Fibroblast of lung (primary cell): ENCODE data around the gene CSNK2B. TPM values are rescaled to one million over a fixed set of nuclear protein-coding genes. Genes with fewer than 3 reads are reported as not detected.

ENCODE experiments used
- DNase-seq, 2 donors: peaks; one replicate each; pipeline versions ENCODE4 v3.0.0 to v3.0.0-alpha.2; 2010; ENCODE audit warnings: low read depth in 2 of 2
- H2AFZ ChIP-seq: 2 replicates; pipeline ENCODE4 v1.5.1; 2012; ENCODE audit warnings: low read length, control low read depth, inconsistent platforms
- H3K27ac ChIP-seq: 2 replicates; pipeline ENCODE4 v1.5.1; 2011; ENCODE audit warnings: low read length, control low read depth; ENCODE audit not compliant: insufficient read depth
- H3K27me3 ChIP-seq: 2 replicates; pipeline ENCODE4 v1.5.1; 2011; ENCODE audit warnings: mild to moderate bottlenecking, low read length; ENCODE audit not compliant: control insufficient read depth, insufficient read depth
- H3K36me3 ChIP-seq: 2 replicates; pipeline ENCODE4 v1.5.1; 2011; ENCODE audit warnings: low read length; ENCODE audit not compliant: control insufficient read depth, insufficient read depth
- H3K4me1 ChIP-seq: 2 replicates; pipeline ENCODE4 v1.5.1; 2011; ENCODE audit warnings: low read length; ENCODE audit not compliant: control insufficient read depth, insufficient read depth; ENCODE audit errors: extremely low read depth
- H3K4me2 ChIP-seq: 2 replicates; pipeline ENCODE4 v1.5.1; 2011; ENCODE audit warnings: low read length, control low read depth; ENCODE audit not compliant: insufficient read depth; ENCODE audit errors: extremely low read depth
- H3K4me3 ChIP-seq, 4 experiments: fragments of 200-600 bp in 1 of 4; sonication (generic) in 1 of 4; replicated peaks in 1 of 4; 2 replicates each; pipeline ENCODE4 v1.5.1; 2011 to 2016; ENCODE audit warnings: low read length in 4 of 4, low read depth in 3 of 4, mild to moderate bottlenecking in 3 of 4, control low read depth in 2 of 4, inconsistent platforms in 1 of 4, mixed read lengths in 1 of 4; ENCODE audit not compliant: insufficient read depth in 1 of 4; ENCODE audit errors: control extremely low read depth in 1 of 4
- H3K79me2 ChIP-seq: 2 replicates; pipeline ENCODE4 v1.5.1; 2012; ENCODE audit warnings: mild to moderate bottlenecking, low read length, inconsistent platforms; ENCODE audit not compliant: control insufficient read depth, insufficient read depth
- H3K9ac ChIP-seq: 2 replicates; pipeline ENCODE4 v1.5.1; 2011; ENCODE audit warnings: mild to moderate bottlenecking, low read length, control low read depth; ENCODE audit not compliant: insufficient read depth
- H3K9me3 ChIP-seq: 2 replicates; pipeline ENCODE4 v1.5.1; 2012; ENCODE audit warnings: low read depth, low read length; ENCODE audit not compliant: control insufficient read depth, insufficient read depth
- H4K20me1 ChIP-seq: 2 replicates; pipeline ENCODE4 v1.5.1; 2011; ENCODE audit warnings: low read length; ENCODE audit not compliant: control insufficient read depth, insufficient read depth; ENCODE audit errors: extremely low read depth
- EZH2 ChIP-seq: IDR thresholded peaks from 2 replicates; pipeline ENCODE4 v1.5.1; 2012; ENCODE audit warnings: low read length, control low read depth, mild to moderate bottlenecking; ENCODE audit errors: missing control alignments
- polyA plus RNA-seq, 2 donors: library from polyadenylated mRNA; depleted of rRNA in 1 of 2; stranded (reverse) in 1 of 2; unstranded in 1 of 2; fragments of >200 nt; gene quantifications; 2 replicates each; pipeline ENCODE4 v1.2.1, GENCODE V29; 2011 to 2012; ENCODE audit warnings: missing spikeins in 1 of 2
- total RNA-seq: library from RNA; depleted of rRNA; stranded (reverse); fragments of >200 nt; gene quantifications from 2 replicates; pipeline ENCODE4 v1.2.1, GENCODE V29; 2014
- TF ChIP-seq, protein P1 (sequence below), 2 donors: IDR thresholded peaks in 1 of 2; conservative IDR thresholded peaks in 1 of 2; 1 replicate in 1 of 2; 2 replicates in 1 of 2; pipeline ENCODE4 v1.5.1; 2011 to 2012; ENCODE audit warnings: low read length in 2 of 2, control low read depth in 1 of 2, inconsistent platforms in 1 of 2, low read depth in 1 of 2, mild to moderate bottlenecking in 1 of 2

The CSNK2B gene
- total and polyA plus RNA-seq, 2 donors (not counting 1 experiment from before 2014, with no cell fraction given), result 67.2 to 84.9 TPM

DNA sequence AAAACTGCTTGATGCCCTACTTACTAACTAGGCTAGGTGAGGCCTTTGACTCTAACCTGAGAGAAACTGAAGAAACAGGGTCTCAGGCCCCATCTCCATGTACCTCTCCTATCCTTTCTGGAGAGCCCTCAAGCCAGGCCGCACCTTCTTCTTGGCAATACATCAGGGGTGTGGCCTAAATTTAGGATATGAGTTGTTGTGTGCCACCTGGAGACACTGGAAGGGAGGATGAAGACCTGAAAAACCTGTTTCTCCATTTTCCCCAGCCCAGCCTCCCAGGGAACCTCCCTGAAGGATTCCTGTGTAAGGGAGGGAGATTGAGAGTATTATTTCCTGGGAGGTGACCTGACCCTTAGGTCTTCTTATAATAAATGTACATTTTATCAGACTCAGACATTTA, 52.4 kb downstream of the CSNK2B start:
- H3K9ac ChIP-seq, result no peak overlapping the region

GRCh38 chr6:31719001-31719400, 53.1 kb downstream of the CSNK2B start:
- Histone ChIP-seq H3K36me3 (no peaks in the 10 kb centered on the region), H3K4me3 (no peak overlapping the region), H3K4me1 (no peaks in the 10 kb centered on the region), H3K9me3 (no peaks in the 10 kb centered on the region), H4K20me1 (no peaks in the 10 kb centered on the region), H3K27ac (no peak overlapping the region), H3K27me3 (peaks cover 6% of the 10 kb centered on the region), H3K9ac (no peak overlapping the region), H3K79me2 (no peaks in the 10 kb centered on the region), H2AFZ (no peak overlapping the region), H3K4me2 (no peak overlapping the region)
- DNase-seq, result no peak
- no peak for TF ChIP-seq EZH2
- TF ChIP-seq, protein P1, sequence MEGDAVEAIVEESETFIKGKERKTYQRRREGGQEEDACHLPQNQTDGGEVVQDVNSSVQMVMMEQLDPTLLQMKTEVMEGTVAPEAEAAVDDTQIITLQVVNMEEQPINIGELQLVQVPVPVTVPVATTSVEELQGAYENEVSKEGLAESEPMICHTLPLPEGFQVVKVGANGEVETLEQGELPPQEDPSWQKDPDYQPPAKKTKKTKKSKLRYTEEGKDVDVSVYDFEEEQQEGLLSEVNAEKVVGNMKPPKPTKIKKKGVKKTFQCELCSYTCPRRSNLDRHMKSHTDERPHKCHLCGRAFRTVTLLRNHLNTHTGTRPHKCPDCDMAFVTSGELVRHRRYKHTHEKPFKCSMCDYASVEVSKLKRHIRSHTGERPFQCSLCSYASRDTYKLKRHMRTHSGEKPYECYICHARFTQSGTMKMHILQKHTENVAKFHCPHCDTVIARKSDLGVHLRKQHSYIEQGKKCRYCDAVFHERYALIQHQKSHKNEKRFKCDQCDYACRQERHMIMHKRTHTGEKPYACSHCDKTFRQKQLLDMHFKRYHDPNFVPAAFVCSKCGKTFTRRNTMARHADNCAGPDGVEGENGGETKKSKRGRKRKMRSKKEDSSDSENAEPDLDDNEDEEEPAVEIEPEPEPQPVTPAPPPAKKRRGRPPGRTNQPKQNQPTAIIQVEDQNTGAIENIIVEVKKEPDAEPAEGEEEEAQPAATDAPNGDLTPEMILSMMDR (conservative IDR thresholded peaks at IDR 0.05 in 1 of 2, IDR thresholded peaks at IDR 0.05 in 1 of 2; ENCODE audit: low read depth in 1 of 2, low read length in 2 of 2), result no peak

More for the DNA sequence above, 52.4 kb downstream of the CSNK2B start:
- H3K79me2 ChIP-seq, result no peaks in the 10 kb centered on the region
- H3K36me3 ChIP-seq, result no peaks in the 10 kb centered on the region
- H2AFZ ChIP-seq, result no peak overlapping the region
- no peak overlapping the region for H3K4me2 ChIP-seq
- H3K4me1 ChIP-seq, result no peaks in the 10 kb centered on the region
- no peaks in the 10 kb centered on the region for H4K20me1 ChIP-seq
- H3K27ac ChIP-seq, result no peak overlapping the region
- no peak for DNase-seq
- H3K4me3 ChIP-seq, result no peak overlapping the region
- peaks cover 10% of the 10 kb centered on the region for H3K27me3 ChIP-seq
- no peaks in the 10 kb centered on the region for H3K9me3 ChIP-seq
- no peak for TF ChIP-seq EZH2

Other genes starting within 250 kb of the CSNK2B start
Only the 30 nearest of the 37 such genes appear.
- not detected in 2 replicates for gene MCCD1, start 137.1 kb upstream of the CSNK2B start, total RNA-seq
- gene MCCD1, start 137.1 kb upstream of the CSNK2B start, polyA plus RNA-seq, result not detected in 2 replicates
- gene DDX39B, start 124.1 kb upstream of the CSNK2B start, total RNA-seq, result 192 and 370 TPM in 2 replicates
- gene DDX39B, start 124.1 kb upstream of the CSNK2B start, polyA plus RNA-seq, result 323 and 410 TPM in 2 replicates
- gene ATP6V1G2, start 119.5 kb upstream of the CSNK2B start, total RNA-seq, result 4.1 and 11.2 TPM in 2 replicates
- 9.1 and 16.0 TPM in 2 replicates for gene ATP6V1G2, start 119.5 kb upstream of the CSNK2B start, polyA plus RNA-seq
- 44.3 and 47.5 TPM in 2 replicates for gene NFKBIL1, start 118.5 kb upstream of the CSNK2B start, total RNA-seq
- 3.7 and 5.1 TPM in 2 replicates for gene NFKBIL1, start 118.5 kb upstream of the CSNK2B start, polyA plus RNA-seq
- not detected in 2 replicates for gene LTA, start 93.8 kb upstream of the CSNK2B start, total RNA-seq
- not detected in 2 replicates for gene LTA, start 93.8 kb upstream of the CSNK2B start, polyA plus RNA-seq
- gene TNF, start 90.5 kb upstream of the CSNK2B start, total RNA-seq, result not detected in 2 replicates
- not detected in 2 replicates for gene TNF, start 90.5 kb upstream of the CSNK2B start, polyA plus RNA-seq
- not detected in 2 replicates for gene LTB, start 83.7 kb upstream of the CSNK2B start, total RNA-seq
- gene LTB, start 83.7 kb upstream of the CSNK2B start, polyA plus RNA-seq, result not detected in 2 replicates
- not detected in 2 replicates for gene LST1, start 79.8 kb upstream of the CSNK2B start, total RNA-seq
- not detected in 2 replicates for gene LST1, start 79.8 kb upstream of the CSNK2B start, polyA plus RNA-seq
- not detected in 2 replicates for gene NCR3, start 73.1 kb upstream of the CSNK2B start, total RNA-seq
- not detected in 2 replicates for gene NCR3, start 73.1 kb upstream of the CSNK2B start, polyA plus RNA-seq
- gene AIF1, start 50.8 kb upstream of the CSNK2B start, total RNA-seq, result not detected in 2 replicates
- not detected in 2 replicates for gene AIF1, start 50.8 kb upstream of the CSNK2B start, polyA plus RNA-seq
- 22.9 and 46.6 TPM in 2 replicates for gene PRRC2A, start 45.4 kb upstream of the CSNK2B start, total RNA-seq
- gene PRRC2A, start 45.4 kb upstream of the CSNK2B start, polyA plus RNA-seq, result 26.9 and 50.7 TPM in 2 replicates
- gene BAG6, start 13.4 kb upstream of the CSNK2B start, total RNA-seq, result 90.9 and 124 TPM in 2 replicates
- gene BAG6, start 13.4 kb upstream of the CSNK2B start, polyA plus RNA-seq, result 75.3 and 111 TPM in 2 replicates
- 0.99 and 1.0 TPM in 2 replicates for gene APOM, start 10.2 kb upstream of the CSNK2B start, total RNA-seq
- gene APOM, start 10.2 kb upstream of the CSNK2B start, polyA plus RNA-seq, result 3.9 and 5.4 TPM in 2 replicates
- 20.6 and 26.2 TPM in 2 replicates for gene C6orf47, start 5.3 kb upstream of the CSNK2B start, total RNA-seq
- 6.6 and 7.9 TPM in 2 replicates for gene C6orf47, start 5.3 kb upstream of the CSNK2B start, polyA plus RNA-seq
- gene GPANK1, start 1.1 kb upstream of the CSNK2B start, total RNA-seq, result 15.0 and 17.2 TPM in 2 replicates
- gene GPANK1, start 1.1 kb upstream of the CSNK2B start, polyA plus RNA-seq, result 12.7 and 13.1 TPM in 2 replicates
- 1.3 and 2.0 TPM in 2 replicates for gene LY6G5B, start 3.9 kb downstream of the CSNK2B start, total RNA-seq
- gene LY6G5B, start 3.9 kb downstream of the CSNK2B start, polyA plus RNA-seq, result 2.8 and 2.9 TPM in 2 replicates
- 0.51 and 0.83 TPM in 2 replicates for gene LY6G5C, start 15.0 kb downstream of the CSNK2B start, total RNA-seq
- gene LY6G5C, start 15.0 kb downstream of the CSNK2B start, polyA plus RNA-seq, result 2.0 and 2.9 TPM in 2 replicates
- gene ABHD16A, start 37.2 kb downstream of the CSNK2B start, total RNA-seq, result 62.1 and 72.0 TPM in 2 replicates
- gene ABHD16A, start 37.2 kb downstream of the CSNK2B start, polyA plus RNA-seq, result 24.2 and 25.1 TPM in 2 replicates
- not detected in 2 replicates for gene LY6G6F, start 40.8 kb downstream of the CSNK2B start, total RNA-seq
- gene LY6G6F, start 40.8 kb downstream of the CSNK2B start, polyA plus RNA-seq, result not detected in 2 replicates
- gene LY6G6D, start 49.3 kb downstream of the CSNK2B start, total RNA-seq, result not detected in 2 replicates
- not detected in 2 replicates for gene LY6G6D, start 49.3 kb downstream of the CSNK2B start, polyA plus RNA-seq
- not detected in 2 replicates for gene LY6G6C, start 55.7 kb downstream of the CSNK2B start, total RNA-seq
- gene LY6G6C, start 55.7 kb downstream of the CSNK2B start, polyA plus RNA-seq, result not detected in 2 replicates
- gene MPIG6B, start 57.3 kb downstream of the CSNK2B start, total RNA-seq, result not detected in 2 replicates
- not detected in 2 replicates for gene MPIG6B, start 57.3 kb downstream of the CSNK2B start, polyA plus RNA-seq
- 97.3 and 119 TPM in 2 replicates for gene DDAH2, start 63.2 kb downstream of the CSNK2B start, total RNA-seq
- 42.5 and 43.4 TPM in 2 replicates for gene DDAH2, start 63.2 kb downstream of the CSNK2B start, polyA plus RNA-seq
- gene CLIC1, start 70.5 kb downstream of the CSNK2B start, total RNA-seq, result 439 and 615 TPM in 2 replicates
- 639 and 788 TPM in 2 replicates for gene CLIC1, start 70.5 kb downstream of the CSNK2B start, polyA plus RNA-seq
- gene MSH5, start 73.9 kb downstream of the CSNK2B start, total RNA-seq, result 2.3 and 4.3 TPM in 2 replicates
- 6.0 and 11.1 TPM in 2 replicates for gene MSH5, start 73.9 kb downstream of the CSNK2B start, polyA plus RNA-seq
- gene SAPCD1, start 96.6 kb downstream of the CSNK2B start, total RNA-seq, result 0.26 and 0.50 TPM in 2 replicates
- gene SAPCD1, start 96.6 kb downstream of the CSNK2B start, polyA plus RNA-seq, result 1.3 and 1.4 TPM in 2 replicates
- under 0.01 and 0.66 TPM in 2 replicates for gene VWA7, start 111.2 kb downstream of the CSNK2B start, total RNA-seq
- 0.16 and 0.60 TPM in 2 replicates for gene VWA7, start 111.2 kb downstream of the CSNK2B start, polyA plus RNA-seq
- gene VARS1, start 129.7 kb downstream of the CSNK2B start, total RNA-seq, result 29.8 and 53.5 TPM in 2 replicates
- 16.0 and 31.0 TPM in 2 replicates for gene VARS1, start 129.7 kb downstream of the CSNK2B start, polyA plus RNA-seq
- gene LSM2, start 140.9 kb downstream of the CSNK2B start, total RNA-seq, result 23.1 and 24.3 TPM in 2 replicates
- 34.7 and 68.1 TPM in 2 replicates for gene LSM2, start 140.9 kb downstream of the CSNK2B start, polyA plus RNA-seq
- 2.1 and 3.1 TPM in 2 replicates for gene HSPA1L, start 149.2 kb downstream of the CSNK2B start, total RNA-seq
- gene HSPA1L, start 149.2 kb downstream of the CSNK2B start, polyA plus RNA-seq, result 0.74 and 0.75 TPM in 2 replicates